CD14-positive monocyte (primary cell): Measurements from ENCODE around the gene EIF2B2. TPM values are rescaled to one million over a fixed set of nuclear protein-coding genes. Genes with fewer than 3 reads are reported as not detected.

Experiments
- DNase-seq, 3 donors: peaks; one replicate each; pipeline ENCODE4 v3.0.0-alpha.2; 2011 to 2022
- H2AFZ ChIP-seq: 2 replicates; pipeline ENCODE4 v1.6.0; 2012; ENCODE audit warnings: mild to moderate bottlenecking, low read depth, low read length, inconsistent platforms; ENCODE audit not compliant: insufficient read depth, poor library complexity, severe bottlenecking
- H3K27ac ChIP-seq, 2 donors: 1 replicate in 1 of 2; 2 replicates in 1 of 2; pipeline ENCODE4 v1.5.1; 2012 to 2013; ENCODE audit warnings: low read length in 2 of 2, control low read depth in 1 of 2, inconsistent platforms in 1 of 2, low read depth in 1 of 2, mild to moderate bottlenecking in 1 of 2
- H3K27me3 ChIP-seq, 2 donors: one replicate each; pipeline versions ENCODE4 v1.6.0 to v1.6.1; 2011 to 2013; ENCODE audit warnings: low read length in 2 of 2; ENCODE audit not compliant: control insufficient read depth in 2 of 2, insufficient read depth in 2 of 2
- H3K36me3 ChIP-seq, 2 donors: replicated peaks in 1 of 2; 1 replicate in 1 of 2; 2 replicates in 1 of 2; pipeline versions ENCODE4 v1.5.1 to v1.6.1; 2012 to 2013; ENCODE audit warnings: low read length in 2 of 2, control low read depth in 1 of 2, inconsistent platforms in 1 of 2, mild to moderate bottlenecking in 1 of 2; ENCODE audit not compliant: insufficient read depth in 2 of 2, control insufficient read depth in 1 of 2
- H3K4me1 ChIP-seq, 2 donors: 1 replicate in 1 of 2; 2 replicates in 1 of 2; pipeline versions ENCODE4 v1.5.1 to v1.6.1; 2012 to 2013; ENCODE audit warnings: low read length in 2 of 2, control low read depth in 1 of 2, inconsistent platforms in 1 of 2, mild to moderate bottlenecking in 1 of 2, moderate library complexity in 1 of 2; ENCODE audit not compliant: insufficient read depth in 2 of 2, control insufficient read depth in 1 of 2
- H3K4me2 ChIP-seq: replicated peaks from 2 replicates; pipeline ENCODE3; 2012; ENCODE audit warnings: low read length, moderate library complexity, mild to moderate bottlenecking; ENCODE audit not compliant: poor library complexity, severe bottlenecking; ENCODE audit errors: extremely low read depth
- H3K4me3 ChIP-seq, 3 experiments: fragments of 200-600 bp in 1 of 3; sonication (generic) in 1 of 3; replicated peaks in 1 of 3; 1 replicate in 2 of 3; 2 replicates in 1 of 3; pipeline ENCODE4 v1.5.1; 2011 to 2013; ENCODE audit warnings: low read length in 3 of 3, mild to moderate bottlenecking in 3 of 3, control low read depth in 2 of 3, low read depth in 2 of 3, inconsistent platforms in 1 of 3, moderate library complexity in 1 of 3
- H3K79me2 ChIP-seq: 2 replicates; pipeline ENCODE4 v1.6.0; 2012; ENCODE audit warnings: mild to moderate bottlenecking, control low read depth, inconsistent platforms, low read length, moderate library complexity; ENCODE audit not compliant: insufficient read depth
- H3K9ac ChIP-seq: 2 replicates; pipeline ENCODE4 v1.6.0; 2017; ENCODE audit warnings: low read length, mild to moderate bottlenecking; ENCODE audit not compliant: insufficient read depth, poor library complexity, severe bottlenecking
- H3K9me3 ChIP-seq, 2 donors: replicated peaks in 1 of 2; 1 replicate in 1 of 2; 2 replicates in 1 of 2; pipeline versions ENCODE4 v1.5.1 to v1.6.1; 2012 to 2013; ENCODE audit warnings: low read length in 2 of 2, control low read depth in 1 of 2; ENCODE audit not compliant: control insufficient read depth in 1 of 2, insufficient read depth in 1 of 2
- H4K20me1 ChIP-seq: 2 replicates; pipeline ENCODE4 v1.6.0; 2012; ENCODE audit warnings: mild to moderate bottlenecking, low read length, control low read depth, moderate library complexity; ENCODE audit not compliant: insufficient read depth
- H3K27ac Mint-ChIP-seq, 7 donors: one replicate each; pipeline ENCODE4 v1.8.0; 2020; ENCODE audit warnings: mild to moderate bottlenecking in 7 of 7, mixed read lengths in 7 of 7, moderate library complexity in 6 of 7, inconsistent platforms in 2 of 7
- H3K27me3 Mint-ChIP-seq, 3 donors: one replicate each; pipeline ENCODE4 v1.8.0; 2021 to 2022; ENCODE audit warnings: low read depth in 3 of 3, mild to moderate bottlenecking in 3 of 3, mixed read lengths in 3 of 3, moderate library complexity in 3 of 3, inconsistent platforms in 1 of 3
- H3K36me3 Mint-ChIP-seq, 2 donors: one replicate each; pipeline ENCODE4 v1.8.0; 2020; ENCODE audit warnings: mixed read lengths in 2 of 2, inconsistent platforms in 1 of 2, mild to moderate bottlenecking in 1 of 2
- H3K4me1 Mint-ChIP-seq: one replicate; pipeline ENCODE4 v1.8.0; 2020; ENCODE audit warnings: mild to moderate bottlenecking, mixed read lengths
- H3K4me3 Mint-ChIP-seq, 2 donors: one replicate each; pipeline ENCODE4 v1.8.0; 2020; ENCODE audit warnings: mild to moderate bottlenecking in 2 of 2, mixed read lengths in 2 of 2, moderate library complexity in 1 of 2
- H3K9me3 Mint-ChIP-seq, 7 donors: one replicate each; pipeline ENCODE4 v1.8.0; 2020 to 2022; ENCODE audit warnings: mixed read lengths in 7 of 7, mild to moderate bottlenecking in 6 of 7, moderate library complexity in 6 of 7, inconsistent platforms in 2 of 7
- WGBS: methylation state at CpG from one replicate; pipeline ENCODE4 v1.1.5; 2013; ENCODE audit warnings: missing lambda C conversion rate; ENCODE audit not compliant: insufficient coverage; 5-methylcytosine and 5-hydroxymethylcytosine counted together
- intact Hi-C, 2 donors: fragments of 100-400 bp; cut with micrococcal nuclease; formaldehyde crosslinking; loops; one replicate each; pipeline versions ENCODE4 v1.15.0 to v1.15.1; 2023
- polyA plus RNA-seq, 3 donors: library from polyadenylated mRNA; depleted of rRNA in 1 of 3; unstranded in 2 of 3; stranded (reverse) in 1 of 3; fragments of 300-500 nt in 2 of 3; fragments of >200 nt in 1 of 3; fragmentation: Illumina TruSeq in 2 of 3; gene quantifications; 1 replicate in 2 of 3; 2 replicates in 1 of 3; pipeline ENCODE4 v1.2.3, GENCODE V29; 2012 to 2021
- TF ChIP-seq, protein P1 (sequence below): fragments of 200-600 bp; IDR thresholded peaks from one replicate; pipeline ENCODE4 v1.8.0; 2022; ENCODE audit warnings: antibody characterized with exemption, mild to moderate bottlenecking

Gene EIF2B2
- polyA plus RNA-seq, 3 donors: 20.8 to 26.3 (median 23.9) TPM

DNA sequence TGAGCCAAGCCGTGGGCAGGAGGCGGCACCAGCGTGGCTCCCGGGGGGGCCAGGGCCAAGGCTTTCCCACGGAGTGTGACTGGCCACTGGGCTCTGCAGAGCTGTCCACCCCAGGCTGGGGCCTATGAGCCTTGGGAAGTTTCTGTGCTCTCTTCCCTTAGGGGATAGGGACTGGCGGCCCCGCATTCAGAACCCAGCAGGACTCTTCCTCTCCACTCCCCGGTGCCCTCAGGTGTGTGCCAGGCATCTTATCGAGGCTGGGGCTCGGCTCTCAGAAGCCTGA, 17.8 kb upstream of the EIF2B2 start:
- Histone ChIP-seq H3K4me2 (no peak overlapping the region), H3K36me3 (no peaks in the 10 kb centered on the region), H3K27me3 (no peaks in the 10 kb centered on the region), H3K9me3 (no peaks in the 10 kb centered on the region), H3K4me1 (no peaks in the 10 kb centered on the region), H2AFZ (no peak overlapping the region), H3K79me2 (no peaks in the 10 kb centered on the region), H3K4me3 (no peak overlapping the region), H4K20me1 (no peaks in the 10 kb centered on the region), H3K9ac (no peak overlapping the region), H3K27ac (no peak overlapping the region)
- Mint-ChIP-seq H3K4me1 (peaks cover 8% of the 10 kb centered on the region), H3K9me3 (no peaks in the 10 kb centered on the region), H3K27ac (no peak overlapping the region), H3K4me3 (no peak overlapping the region), H3K36me3 (no peaks in the 10 kb centered on the region), H3K27me3 (peaks cover 2 to 5% (median 2%) of the 10 kb centered on the region in 3 donors)
- 96% methylated on average over 9 of the region's 10 CpGs for WGBS
- TF ChIP-seq, protein P1, sequence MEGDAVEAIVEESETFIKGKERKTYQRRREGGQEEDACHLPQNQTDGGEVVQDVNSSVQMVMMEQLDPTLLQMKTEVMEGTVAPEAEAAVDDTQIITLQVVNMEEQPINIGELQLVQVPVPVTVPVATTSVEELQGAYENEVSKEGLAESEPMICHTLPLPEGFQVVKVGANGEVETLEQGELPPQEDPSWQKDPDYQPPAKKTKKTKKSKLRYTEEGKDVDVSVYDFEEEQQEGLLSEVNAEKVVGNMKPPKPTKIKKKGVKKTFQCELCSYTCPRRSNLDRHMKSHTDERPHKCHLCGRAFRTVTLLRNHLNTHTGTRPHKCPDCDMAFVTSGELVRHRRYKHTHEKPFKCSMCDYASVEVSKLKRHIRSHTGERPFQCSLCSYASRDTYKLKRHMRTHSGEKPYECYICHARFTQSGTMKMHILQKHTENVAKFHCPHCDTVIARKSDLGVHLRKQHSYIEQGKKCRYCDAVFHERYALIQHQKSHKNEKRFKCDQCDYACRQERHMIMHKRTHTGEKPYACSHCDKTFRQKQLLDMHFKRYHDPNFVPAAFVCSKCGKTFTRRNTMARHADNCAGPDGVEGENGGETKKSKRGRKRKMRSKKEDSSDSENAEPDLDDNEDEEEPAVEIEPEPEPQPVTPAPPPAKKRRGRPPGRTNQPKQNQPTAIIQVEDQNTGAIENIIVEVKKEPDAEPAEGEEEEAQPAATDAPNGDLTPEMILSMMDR: no peak
- DNase-seq: no peak
- intact Hi-C loops: no loop called here

- TF ChIP-seq, protein P1: no peak
- intact Hi-C loops: no loop called here
- H3K9me3 ChIP-seq: no peaks in the 10 kb centered on the region
- Mint-ChIP-seq H3K4me3 (no peak overlapping the region), H3K4me1 (peaks cover 10% of the 10 kb centered on the region), H3K27ac (no peak overlapping the region), H3K9me3 (no peaks in the 10 kb centered on the region), H3K27me3 (peaks cover 2 to 3% (median 2%) of the 10 kb centered on the region in 3 donors), H3K36me3 (no peaks in the 10 kb centered on the region)
- H3K4me3 ChIP-seq: no peak overlapping the region
- H3K27ac ChIP-seq: no peak overlapping the region
- H3K36me3 ChIP-seq: no peaks in the 10 kb centered on the region
- H3K9ac ChIP-seq: no peak overlapping the region
- WGBS: 90% methylated on average over 4 of the region's 6 CpGs
- H3K27me3 ChIP-seq: no peaks in the 10 kb centered on the region
- H2AFZ ChIP-seq: no peak overlapping the region
- no peaks in the 10 kb centered on the region for H3K79me2 ChIP-seq
- H3K4me2 ChIP-seq: no peak overlapping the region
- H4K20me1 ChIP-seq: no peaks in the 10 kb centered on the region
- H3K4me1 ChIP-seq: no peaks in the 10 kb centered on the region
- no peak for DNase-seq
Observed at GRCh38 chr14:74985806-74986205, 16.9 kb upstream of the EIF2B2 start.
